Sigmoid colon (tissue), 4 donors: ENCODE results near the gene HEATR3.

Source experiments
- EP300 ChIP-seq, 4 donors: sonication (generic); formaldehyde crosslinking; IDR thresholded peaks; one replicate each; pipeline ENCODE4 v1.6.1; 2017; ENCODE audit warnings: antibody characterized with exemption in 4 of 4
- POLR2A ChIP-seq, 2 donors: fragments of 450-650 bp; IDR thresholded peaks; one replicate each; pipeline ENCODE4 v1.6.1; 2016; ENCODE audit warnings: antibody characterized with exemption in 2 of 2, mild to moderate bottlenecking in 2 of 2, moderate library complexity in 2 of 2
- TF ChIP-seq, protein P1 (sequence below), 4 experiments: fragments of 450-650 bp in 3 of 4; fragments of 200-600 bp in 1 of 4; IDR thresholded peaks; one replicate each; pipeline ENCODE4 v1.5.1; 2016 to 2019; ENCODE audit warnings: antibody characterized with exemption in 4 of 4, mild to moderate bottlenecking in 3 of 4, moderate library complexity in 2 of 4

DNA sequence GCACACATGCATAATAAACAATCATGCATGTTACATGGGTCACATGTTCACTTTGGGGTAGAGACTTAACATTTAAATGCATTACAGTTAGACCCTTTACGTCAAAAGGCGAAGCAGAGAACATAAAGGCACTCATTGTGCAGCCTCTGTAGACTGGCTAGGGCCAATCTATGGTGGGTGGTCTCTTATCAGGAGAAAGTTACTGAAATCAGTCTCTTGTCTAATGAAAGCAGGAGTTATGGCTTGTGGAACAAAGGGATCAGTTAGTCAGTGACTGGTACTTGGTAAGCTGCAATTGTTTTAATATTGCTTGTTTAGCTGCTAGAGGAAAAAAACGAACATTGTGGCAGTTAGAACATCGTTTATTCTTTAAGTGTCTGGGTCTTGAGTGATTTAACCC is 42.1 kb upstream of the HEATR3 start:
- TF ChIP-seq POLR2A (IDR thresholded peaks at IDR 0.05) (no peak), EP300 (IDR thresholded peaks at IDR 0.05) (no peak)
- TF ChIP-seq, protein P1, sequence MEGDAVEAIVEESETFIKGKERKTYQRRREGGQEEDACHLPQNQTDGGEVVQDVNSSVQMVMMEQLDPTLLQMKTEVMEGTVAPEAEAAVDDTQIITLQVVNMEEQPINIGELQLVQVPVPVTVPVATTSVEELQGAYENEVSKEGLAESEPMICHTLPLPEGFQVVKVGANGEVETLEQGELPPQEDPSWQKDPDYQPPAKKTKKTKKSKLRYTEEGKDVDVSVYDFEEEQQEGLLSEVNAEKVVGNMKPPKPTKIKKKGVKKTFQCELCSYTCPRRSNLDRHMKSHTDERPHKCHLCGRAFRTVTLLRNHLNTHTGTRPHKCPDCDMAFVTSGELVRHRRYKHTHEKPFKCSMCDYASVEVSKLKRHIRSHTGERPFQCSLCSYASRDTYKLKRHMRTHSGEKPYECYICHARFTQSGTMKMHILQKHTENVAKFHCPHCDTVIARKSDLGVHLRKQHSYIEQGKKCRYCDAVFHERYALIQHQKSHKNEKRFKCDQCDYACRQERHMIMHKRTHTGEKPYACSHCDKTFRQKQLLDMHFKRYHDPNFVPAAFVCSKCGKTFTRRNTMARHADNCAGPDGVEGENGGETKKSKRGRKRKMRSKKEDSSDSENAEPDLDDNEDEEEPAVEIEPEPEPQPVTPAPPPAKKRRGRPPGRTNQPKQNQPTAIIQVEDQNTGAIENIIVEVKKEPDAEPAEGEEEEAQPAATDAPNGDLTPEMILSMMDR (IDR thresholded peaks at IDR 0.05): no peak
